H1 (cell line): ENCODE results near the gene NMRK2.

Experiments
- ATF2 ChIP-seq: IDR thresholded peaks from 2 replicates; pipeline ENCODE4 v1.6.1; 2012; ENCODE audit warnings: low read length, inconsistent platforms
- CEBPB ChIP-seq: IDR thresholded peaks from 2 replicates; pipeline ENCODE4 v1.6.1; 2012; ENCODE audit warnings: low read depth, low read length
- CHD1 ChIP-seq: IDR thresholded peaks from 2 replicates; pipeline ENCODE4 v1.6.1; 2012; ENCODE audit warnings: low read depth, low read length, improper control_type of control experiment
- EP300 ChIP-seq, 2 experiments: IDR thresholded peaks; 1 replicate in 1 of 2; 2 replicates in 1 of 2; pipeline ENCODE4 v1.6.1; 2011 to 2012; ENCODE audit warnings: low read depth in 2 of 2, low read length in 2 of 2, mild to moderate bottlenecking in 2 of 2, borderline replicate concordance in 1 of 2, inconsistent platforms in 1 of 2, moderate library complexity in 1 of 2
- NRF1 ChIP-seq: IDR thresholded peaks from 2 replicates; pipeline ENCODE4 v1.6.1; 2011; ENCODE audit warnings: mild to moderate bottlenecking, low read depth, low read length, improper control_type of control experiment
- POLR2A ChIP-seq, 2 experiments: IDR thresholded peaks; 1 replicate in 1 of 2; 2 replicates in 1 of 2; pipeline ENCODE4 v1.6.1; 2011; ENCODE audit warnings: low read depth in 2 of 2, low read length in 2 of 2, mild to moderate bottlenecking in 2 of 2; ENCODE audit errors: control extremely low read depth in 1 of 2
- POLR2AphosphoS5 ChIP-seq: IDR thresholded peaks from 2 replicates; pipeline ENCODE4 v1.6.1; 2011; ENCODE audit warnings: low read depth, low read length
- RXRA ChIP-seq: IDR thresholded peaks from 2 replicates; pipeline ENCODE4 v1.6.1; 2011; ENCODE audit warnings: low read depth, mild to moderate bottlenecking, low read length, moderate library complexity; ENCODE audit not compliant: insufficient read depth
- SUZ12 ChIP-seq: fragments of 200-600 bp; sonication (generic); IDR thresholded peaks from 2 replicates; pipeline ENCODE4 v1.6.1; 2012; ENCODE audit warnings: mild to moderate bottlenecking, inconsistent platforms, low read length, moderate library complexity, mixed read lengths
- TF ChIP-seq, protein P1 (sequence below), 3 experiments: IDR thresholded peaks; 1 replicate in 2 of 3; 2 replicates in 1 of 3; pipeline versions ENCODE4 v1.5.1 to v1.6.1; 2011; ENCODE audit warnings: low read length in 3 of 3, mild to moderate bottlenecking in 3 of 3, inconsistent platforms in 2 of 3, low read depth in 1 of 3, moderate library complexity in 1 of 3; ENCODE audit not compliant: insufficient read depth in 1 of 3; ENCODE audit errors: control extremely low read depth in 1 of 3
- TF ChIP-seq, protein P2 (sequence below): IDR thresholded peaks from 2 replicates; pipeline ENCODE4 v1.6.1; 2012; ENCODE audit warnings: inconsistent platforms
- TF ChIP-seq, protein P3 (sequence below): IDR thresholded peaks from 2 replicates; pipeline ENCODE4 v1.6.1; 2011; ENCODE audit warnings: low read depth, mild to moderate bottlenecking, low read length; ENCODE audit not compliant: insufficient read depth

- TF ChIP-seq, protein P1, sequence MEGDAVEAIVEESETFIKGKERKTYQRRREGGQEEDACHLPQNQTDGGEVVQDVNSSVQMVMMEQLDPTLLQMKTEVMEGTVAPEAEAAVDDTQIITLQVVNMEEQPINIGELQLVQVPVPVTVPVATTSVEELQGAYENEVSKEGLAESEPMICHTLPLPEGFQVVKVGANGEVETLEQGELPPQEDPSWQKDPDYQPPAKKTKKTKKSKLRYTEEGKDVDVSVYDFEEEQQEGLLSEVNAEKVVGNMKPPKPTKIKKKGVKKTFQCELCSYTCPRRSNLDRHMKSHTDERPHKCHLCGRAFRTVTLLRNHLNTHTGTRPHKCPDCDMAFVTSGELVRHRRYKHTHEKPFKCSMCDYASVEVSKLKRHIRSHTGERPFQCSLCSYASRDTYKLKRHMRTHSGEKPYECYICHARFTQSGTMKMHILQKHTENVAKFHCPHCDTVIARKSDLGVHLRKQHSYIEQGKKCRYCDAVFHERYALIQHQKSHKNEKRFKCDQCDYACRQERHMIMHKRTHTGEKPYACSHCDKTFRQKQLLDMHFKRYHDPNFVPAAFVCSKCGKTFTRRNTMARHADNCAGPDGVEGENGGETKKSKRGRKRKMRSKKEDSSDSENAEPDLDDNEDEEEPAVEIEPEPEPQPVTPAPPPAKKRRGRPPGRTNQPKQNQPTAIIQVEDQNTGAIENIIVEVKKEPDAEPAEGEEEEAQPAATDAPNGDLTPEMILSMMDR (IDR thresholded peaks at IDR 0.05; ENCODE audit: control extremely low read depth in 1 of 3, insufficient read depth in 1 of 3, low read depth in 1 of 3, low read length in 3 of 3) = peak in 1 of 3 experiments; percentile 14; a peak in 2 of 4 replicates
- TF ChIP-seq NRF1 = no peak
- TF ChIP-seq, protein P2, sequence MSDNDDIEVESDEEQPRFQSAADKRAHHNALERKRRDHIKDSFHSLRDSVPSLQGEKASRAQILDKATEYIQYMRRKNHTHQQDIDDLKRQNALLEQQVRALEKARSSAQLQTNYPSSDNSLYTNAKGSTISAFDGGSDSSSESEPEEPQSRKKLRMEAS = no peak
- TF ChIP-seq CHD1 = no peak
- TF ChIP-seq EP300 (IDR thresholded peaks at IDR 0.05; ENCODE audit: borderline replicate concordance in 1 of 2, low read depth in 2 of 2, low read length in 2 of 2) = no peak
- TF ChIP-seq, protein P3, sequence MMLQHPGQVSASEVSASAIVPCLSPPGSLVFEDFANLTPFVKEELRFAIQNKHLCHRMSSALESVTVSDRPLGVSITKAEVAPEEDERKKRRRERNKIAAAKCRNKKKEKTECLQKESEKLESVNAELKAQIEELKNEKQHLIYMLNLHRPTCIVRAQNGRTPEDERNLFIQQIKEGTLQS = no peak
- peak in 1 of 2 experiments; percentile 67; a peak in 2 of 3 replicates for TF ChIP-seq POLR2A (IDR thresholded peaks at IDR 0.05; ENCODE audit: control extremely low read depth in 1 of 2, low read depth in 2 of 2, low read length in 2 of 2)
- no peak for TF ChIP-seq SUZ12
- no peak for TF ChIP-seq ATF2
- TF ChIP-seq CEBPB = no peak
- TF ChIP-seq POLR2AphosphoS5 = peak; percentile 78; the same call in 1 of the 2 replicates
- no peak for TF ChIP-seq RXRA
Observed at GRCh38 chr19:3969435-3970312, 36.8 kb downstream of the NMRK2 start.
